ENCODE measurements around the gene PDZD7. TPM values are rescaled to one million over a fixed set of nuclear protein-coding genes. Genes with fewer than 3 reads are reported as not detected.

PDZD7 gene
- total and polyA plus RNA-seq, 2 of the 8 experiments (the other 6 are each of a cell fraction or from before 2014, with no cell fraction given): 0.88 to 1.6 TPM

DNA sequence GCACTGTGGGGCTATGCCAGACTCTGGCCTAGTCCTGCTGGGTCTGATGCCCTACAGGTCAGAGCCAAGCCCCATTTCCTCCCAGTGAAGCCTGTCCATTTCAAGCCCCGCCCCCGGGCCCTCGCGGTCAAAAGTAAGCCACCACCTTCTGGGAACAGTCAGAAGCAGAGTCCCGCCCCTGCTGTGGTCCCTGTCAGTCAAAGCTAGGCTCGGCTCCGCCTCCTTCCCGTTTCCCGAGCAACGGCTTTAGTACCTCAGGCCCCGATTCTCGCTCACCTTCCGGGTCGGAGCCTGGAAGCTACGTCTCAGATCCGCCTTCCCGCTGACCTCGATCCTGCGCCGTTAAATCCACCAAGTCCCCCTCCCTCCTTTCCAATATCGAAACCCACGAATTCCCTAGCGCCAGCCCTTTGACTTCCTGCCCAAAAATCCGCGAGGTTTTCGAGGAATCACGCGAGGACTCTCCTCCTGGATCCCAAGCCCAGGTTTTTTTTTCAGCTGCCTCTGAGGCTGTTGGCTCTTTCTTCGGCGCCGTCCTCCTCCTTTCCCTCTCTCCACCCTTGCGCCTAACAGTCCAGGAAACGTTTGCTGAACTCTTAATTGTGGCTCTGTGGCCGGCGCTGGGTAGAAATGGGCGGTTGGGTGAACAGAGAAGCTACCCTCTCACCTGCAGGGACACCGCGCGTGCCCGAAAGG is 11.9 kb upstream of the PDZD7 start (continued):
- TF ChIP-seq CBX5 (IDR thresholded peaks at IDR 0.05; ENCODE audit: low read depth, low read length) (no peak), KDM4A (IDR thresholded peaks at IDR 0.05; ENCODE audit: low read depth, low read length, severe bottlenecking) (peak; percentile 88), GABPA (IDR thresholded peaks at IDR 0.05; ENCODE audit: borderline replicate concordance, insufficient read depth, low read length) (no peak), CTBP2 (IDR thresholded peaks at IDR 0.05; ENCODE audit: borderline replicate concordance, insufficient read depth, insufficient read length, low read length) (no peak), CREB1 (IDR thresholded peaks at IDR 0.05) (0 out of 2 replicates have a peak, but pooled peaks have one; percentile 7), NRF1 (IDR thresholded peaks at IDR 0.05; ENCODE audit: low read depth, low read length) (no peak), SIRT6 (IDR thresholded peaks at IDR 0.05; ENCODE audit: low read length) (no peak), FOSL1 (IDR thresholded peaks at IDR 0.05; ENCODE audit: insufficient read depth, low read depth, low read length) (no peak), POLR2A (IDR thresholded peaks at IDR 0.05; ENCODE audit: control extremely low read depth in 1 of 2, low read depth in 2 of 2, low read length in 2 of 2) (no peak), ZNF274 (IDR thresholded peaks at IDR 0.05; ENCODE audit: borderline replicate concordance, extremely low read depth, low read length) (no peak), BACH1 (IDR thresholded peaks at IDR 0.05; ENCODE audit: low read length) (no peak), YY1 (IDR thresholded peaks at IDR 0.05; ENCODE audit: low read depth, low read length) (no peak), SP4 (IDR thresholded peaks at IDR 0.05; ENCODE audit: low read length) (peak; percentile 63), NANOG (IDR thresholded peaks at IDR 0.05; ENCODE audit: insufficient read depth, low read depth, low read length, poor library complexity, severe bottlenecking) (no peak), CHD1 (IDR thresholded peaks at IDR 0.05; ENCODE audit: low read depth, low read length) (no peak), CEBPB (IDR thresholded peaks at IDR 0.05; ENCODE audit: low read depth, low read length) (no peak), TAF1 (IDR thresholded peaks at IDR 0.05; ENCODE audit: low read depth, low read length) (no peak), SIX5 (IDR thresholded peaks at IDR 0.05; ENCODE audit: low read depth, low read length) (no peak), PHF8 (conservative IDR thresholded peaks at IDR 0.05; ENCODE audit: low read depth, low read length) (0 out of 2 replicates have a peak, but pooled peaks have one; percentile 20)
- TF ChIP-seq, protein P1, sequence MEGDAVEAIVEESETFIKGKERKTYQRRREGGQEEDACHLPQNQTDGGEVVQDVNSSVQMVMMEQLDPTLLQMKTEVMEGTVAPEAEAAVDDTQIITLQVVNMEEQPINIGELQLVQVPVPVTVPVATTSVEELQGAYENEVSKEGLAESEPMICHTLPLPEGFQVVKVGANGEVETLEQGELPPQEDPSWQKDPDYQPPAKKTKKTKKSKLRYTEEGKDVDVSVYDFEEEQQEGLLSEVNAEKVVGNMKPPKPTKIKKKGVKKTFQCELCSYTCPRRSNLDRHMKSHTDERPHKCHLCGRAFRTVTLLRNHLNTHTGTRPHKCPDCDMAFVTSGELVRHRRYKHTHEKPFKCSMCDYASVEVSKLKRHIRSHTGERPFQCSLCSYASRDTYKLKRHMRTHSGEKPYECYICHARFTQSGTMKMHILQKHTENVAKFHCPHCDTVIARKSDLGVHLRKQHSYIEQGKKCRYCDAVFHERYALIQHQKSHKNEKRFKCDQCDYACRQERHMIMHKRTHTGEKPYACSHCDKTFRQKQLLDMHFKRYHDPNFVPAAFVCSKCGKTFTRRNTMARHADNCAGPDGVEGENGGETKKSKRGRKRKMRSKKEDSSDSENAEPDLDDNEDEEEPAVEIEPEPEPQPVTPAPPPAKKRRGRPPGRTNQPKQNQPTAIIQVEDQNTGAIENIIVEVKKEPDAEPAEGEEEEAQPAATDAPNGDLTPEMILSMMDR (IDR thresholded peaks at IDR 0.05; ENCODE audit: control extremely low read depth in 1 of 3, insufficient read depth in 1 of 3, low read depth in 1 of 3, low read length in 3 of 3): no peak
- TF ChIP-seq, protein P2, sequence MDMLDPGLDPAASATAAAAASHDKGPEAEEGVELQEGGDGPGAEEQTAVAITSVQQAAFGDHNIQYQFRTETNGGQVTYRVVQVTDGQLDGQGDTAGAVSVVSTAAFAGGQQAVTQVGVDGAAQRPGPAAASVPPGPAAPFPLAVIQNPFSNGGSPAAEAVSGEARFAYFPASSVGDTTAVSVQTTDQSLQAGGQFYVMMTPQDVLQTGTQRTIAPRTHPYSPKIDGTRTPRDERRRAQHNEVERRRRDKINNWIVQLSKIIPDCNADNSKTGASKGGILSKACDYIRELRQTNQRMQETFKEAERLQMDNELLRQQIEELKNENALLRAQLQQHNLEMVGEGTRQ (IDR thresholded peaks at IDR 0.05; ENCODE audit: low read length): no peak
- TF ChIP-seq, protein P3, sequence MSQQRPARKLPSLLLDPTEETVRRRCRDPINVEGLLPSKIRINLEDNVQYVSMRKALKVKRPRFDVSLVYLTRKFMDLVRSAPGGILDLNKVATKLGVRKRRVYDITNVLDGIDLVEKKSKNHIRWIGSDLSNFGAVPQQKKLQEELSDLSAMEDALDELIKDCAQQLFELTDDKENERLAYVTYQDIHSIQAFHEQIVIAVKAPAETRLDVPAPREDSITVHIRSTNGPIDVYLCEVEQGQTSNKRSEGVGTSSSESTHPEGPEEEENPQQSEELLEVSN (IDR thresholded peaks at IDR 0.05): no peak; the same call in 1 of the 2 replicates

Data from H1 (cell line).